GM18526 (cell line): ENCODE data around the gene ITGB1.

ENCODE experiments used
- POLR2A ChIP-seq: IDR thresholded peaks from 3 replicates; pipeline ENCODE4 v1.6.1; 2011; ENCODE audit not compliant: insufficient read length; ENCODE audit errors: extremely low read depth

Gene ITGB1

GRCh38 chr10:32982293-32982709 lies 24.3 kb upstream of the ITGB1 start:
- no peak for TF ChIP-seq POLR2A

- no peak for TF ChIP-seq POLR2A
Observed at GRCh38 chr10:32981760-32982159, 23.7 kb upstream of the ITGB1 start.

GRCh38 chr10:32980558-32981468 lies 22.8 kb upstream of the ITGB1 start:
- TF ChIP-seq POLR2A, result no peak

DNA sequence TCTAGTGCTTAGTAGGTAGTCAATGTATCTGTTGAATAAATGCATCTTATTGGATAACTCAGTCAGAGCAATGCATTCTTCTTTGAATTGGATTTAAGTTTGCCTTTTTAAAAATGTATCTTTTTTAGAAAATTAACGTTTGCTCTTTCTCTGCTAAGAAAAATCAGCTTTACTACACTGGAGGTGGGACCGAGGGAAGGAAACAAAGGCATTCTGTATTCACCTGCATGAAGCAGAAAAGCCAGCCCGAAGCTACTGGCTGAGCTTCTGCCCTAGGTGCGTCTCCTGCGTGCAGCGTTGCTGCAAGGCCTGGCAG lies 22.2 kb upstream of the ITGB1 start:
- no peak for TF ChIP-seq POLR2A

DNA sequence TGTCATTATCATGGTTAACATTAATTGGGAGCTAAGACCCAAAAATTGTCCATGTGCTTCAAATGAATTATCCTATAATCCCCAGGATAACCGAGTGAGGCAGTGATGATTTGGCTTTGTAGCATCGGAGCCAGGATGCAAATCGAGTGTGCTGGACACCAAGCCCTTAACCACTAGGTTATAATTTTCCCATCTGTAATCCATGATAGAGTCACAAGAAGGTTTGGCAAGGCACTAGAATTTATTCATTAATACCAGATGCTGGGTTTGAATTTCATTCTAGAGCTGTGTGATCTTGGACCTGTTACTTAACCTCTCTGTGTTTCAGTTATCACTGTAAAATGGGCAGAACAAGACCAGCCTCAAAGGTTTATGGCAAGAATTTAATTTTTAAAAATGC lies 21.0 kb upstream of the ITGB1 start:
- no peak for TF ChIP-seq POLR2A

- no peak for TF ChIP-seq POLR2A
Observed at GRCh38 chr10:32976338-32976737, 18.3 kb upstream of the ITGB1 start.

- TF ChIP-seq POLR2A, result no peak
Observed at GRCh38 chr10:32972929-32973328, 14.9 kb upstream of the ITGB1 start.

DNA sequence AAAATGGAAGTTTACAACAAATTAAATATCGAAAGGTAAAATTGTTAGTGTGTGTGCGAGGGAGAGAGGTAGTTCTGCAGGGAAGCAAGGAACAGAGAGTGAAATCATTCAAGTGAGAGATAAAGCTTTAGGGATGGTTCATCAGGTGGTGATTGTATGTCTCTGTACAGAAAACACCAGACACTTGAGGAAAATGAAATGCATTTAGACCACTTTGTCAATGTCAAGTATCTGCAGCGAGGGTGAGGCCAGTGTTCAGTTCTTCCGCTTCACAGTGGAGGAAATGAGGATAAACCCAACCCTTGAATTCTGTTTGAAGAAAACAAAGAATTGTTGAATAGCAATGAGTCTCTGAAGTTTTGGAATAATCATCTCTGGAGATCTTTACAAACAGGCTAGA lies 14.4 kb upstream of the ITGB1 start:
- TF ChIP-seq POLR2A, result no peak

GRCh38 chr10:32971536-32972091 lies 13.6 kb upstream of the ITGB1 start:
- no peak for TF ChIP-seq POLR2A

DNA sequence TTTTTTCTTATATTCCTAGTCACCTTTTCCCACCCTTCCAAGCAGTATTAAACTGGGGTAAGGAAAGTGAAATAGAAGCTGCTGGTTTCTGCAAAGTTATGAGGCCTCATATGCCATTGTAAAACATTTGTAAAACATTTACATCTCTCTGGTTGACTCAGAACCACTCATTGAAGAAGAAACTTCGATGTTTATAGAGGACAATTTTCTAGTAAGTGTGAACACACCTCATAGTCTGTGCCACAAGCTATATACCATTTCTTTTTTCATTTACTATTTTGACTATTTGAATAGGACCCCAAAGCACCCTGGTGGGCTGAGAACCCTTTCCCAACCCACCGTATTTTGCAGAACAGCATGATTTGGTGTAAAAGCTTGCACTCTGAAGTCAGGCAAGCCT lies 12.9 kb upstream of the ITGB1 start:
- no peak for TF ChIP-seq POLR2A

- no peak for TF ChIP-seq POLR2A
Observed at GRCh38 chr10:32964270-32964669, 6.2 kb upstream of the ITGB1 start.

GRCh38 chr10:32963096-32963495 lies 5.1 kb upstream of the ITGB1 start:
- TF ChIP-seq POLR2A, result no peak

DNA sequence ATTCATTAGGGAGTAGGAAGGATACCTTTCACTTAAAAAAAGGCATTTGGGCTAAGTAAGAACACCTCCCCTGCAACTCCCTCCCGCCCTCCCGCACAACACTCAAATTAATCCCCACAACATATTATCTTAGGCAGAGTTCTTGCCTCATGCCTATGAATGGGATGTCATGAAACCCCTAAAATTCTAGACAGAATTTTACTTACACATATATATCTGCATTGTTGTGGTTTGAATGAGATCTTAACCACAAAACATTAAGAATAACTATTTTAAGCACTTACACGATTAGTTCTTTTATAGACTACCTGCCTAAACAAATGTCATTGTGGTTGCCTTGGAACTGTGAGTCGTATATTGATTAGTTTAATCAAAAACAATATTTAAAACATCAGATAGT lies 4.5 kb upstream of the ITGB1 start:
- no peak for TF ChIP-seq POLR2A

- TF ChIP-seq POLR2A, result no peak
Observed at GRCh38 chr10:32961895-32962369, 3.9 kb upstream of the ITGB1 start.

GRCh38 chr10:32961343-32961894 lies 3.4 kb upstream of the ITGB1 start:
- TF ChIP-seq POLR2A, result no peak

GRCh38 chr10:32960022-32960421 lies 2.0 kb upstream of the ITGB1 start:
- no peak for TF ChIP-seq POLR2A
